Measurements from ENCODE around the gene KIF7.

KIF7 gene

DNA sequence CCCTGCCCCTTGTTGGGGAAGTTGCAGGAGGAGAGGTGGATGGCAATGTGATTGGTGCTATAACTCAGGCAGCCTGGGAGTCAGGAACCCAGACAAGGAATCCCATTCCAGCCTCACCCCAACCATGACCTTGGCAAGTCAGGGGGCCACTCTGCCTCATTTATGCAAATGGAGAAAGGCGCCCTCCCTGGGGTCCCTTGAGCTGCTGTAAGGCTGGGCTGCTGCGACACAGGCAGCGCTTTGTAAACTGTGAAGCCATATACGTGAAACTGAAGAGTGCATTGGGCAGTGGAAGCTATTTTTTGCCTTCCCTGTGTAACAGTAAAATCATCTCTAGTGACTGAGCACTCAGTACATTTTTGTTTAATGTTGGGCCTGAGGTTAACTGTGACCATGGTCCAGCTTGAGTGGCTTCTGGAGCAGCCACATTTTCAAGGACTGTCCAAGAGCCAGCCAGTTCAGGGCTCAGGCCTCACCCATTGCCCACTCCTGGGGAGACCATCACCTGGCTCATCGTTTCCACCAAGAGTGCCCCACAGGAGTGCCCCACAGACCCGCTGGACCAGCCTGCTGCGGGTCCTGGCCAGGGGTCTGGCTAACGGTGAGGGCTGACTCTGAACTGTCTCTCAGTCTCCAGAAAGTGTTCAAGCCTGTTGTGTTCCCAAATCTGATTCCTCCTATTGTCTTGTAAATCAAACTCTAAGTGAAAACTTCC is 27.9 kb downstream of the KIF7 start:
- TF ChIP-seq, protein P1, sequence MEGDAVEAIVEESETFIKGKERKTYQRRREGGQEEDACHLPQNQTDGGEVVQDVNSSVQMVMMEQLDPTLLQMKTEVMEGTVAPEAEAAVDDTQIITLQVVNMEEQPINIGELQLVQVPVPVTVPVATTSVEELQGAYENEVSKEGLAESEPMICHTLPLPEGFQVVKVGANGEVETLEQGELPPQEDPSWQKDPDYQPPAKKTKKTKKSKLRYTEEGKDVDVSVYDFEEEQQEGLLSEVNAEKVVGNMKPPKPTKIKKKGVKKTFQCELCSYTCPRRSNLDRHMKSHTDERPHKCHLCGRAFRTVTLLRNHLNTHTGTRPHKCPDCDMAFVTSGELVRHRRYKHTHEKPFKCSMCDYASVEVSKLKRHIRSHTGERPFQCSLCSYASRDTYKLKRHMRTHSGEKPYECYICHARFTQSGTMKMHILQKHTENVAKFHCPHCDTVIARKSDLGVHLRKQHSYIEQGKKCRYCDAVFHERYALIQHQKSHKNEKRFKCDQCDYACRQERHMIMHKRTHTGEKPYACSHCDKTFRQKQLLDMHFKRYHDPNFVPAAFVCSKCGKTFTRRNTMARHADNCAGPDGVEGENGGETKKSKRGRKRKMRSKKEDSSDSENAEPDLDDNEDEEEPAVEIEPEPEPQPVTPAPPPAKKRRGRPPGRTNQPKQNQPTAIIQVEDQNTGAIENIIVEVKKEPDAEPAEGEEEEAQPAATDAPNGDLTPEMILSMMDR (IDR thresholded peaks at IDR 0.05; ENCODE audit: low read depth, low read length) = no peak
- no peak for DNase-seq (ENCODE audit: extremely low read depth, low read depth)

DNA sequence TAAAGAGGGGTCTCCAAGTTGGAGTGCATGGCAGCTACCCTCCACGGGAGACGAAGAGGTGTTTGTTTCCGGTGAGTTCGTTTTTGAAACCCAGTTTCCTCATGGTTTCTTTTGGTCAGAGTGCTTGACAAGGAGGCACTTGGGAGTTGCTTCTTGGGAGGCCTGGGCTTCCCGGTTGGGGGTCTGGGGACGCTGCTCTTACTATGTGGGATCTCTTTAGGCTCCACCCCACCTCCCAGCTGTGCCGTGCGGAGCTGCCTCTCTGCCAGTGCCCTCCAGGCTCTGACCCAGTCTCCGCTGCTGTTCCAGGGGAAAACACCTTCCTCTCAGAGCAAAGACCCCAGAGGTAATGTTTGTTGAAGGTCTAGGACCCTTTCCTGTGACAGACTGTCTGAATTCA is 29.6 kb downstream of the KIF7 start:
- TF ChIP-seq, protein P1 (IDR thresholded peaks at IDR 0.05; ENCODE audit: low read depth, low read length) = no peak
- no peak for DNase-seq (ENCODE audit: extremely low read depth, low read depth)

DNA sequence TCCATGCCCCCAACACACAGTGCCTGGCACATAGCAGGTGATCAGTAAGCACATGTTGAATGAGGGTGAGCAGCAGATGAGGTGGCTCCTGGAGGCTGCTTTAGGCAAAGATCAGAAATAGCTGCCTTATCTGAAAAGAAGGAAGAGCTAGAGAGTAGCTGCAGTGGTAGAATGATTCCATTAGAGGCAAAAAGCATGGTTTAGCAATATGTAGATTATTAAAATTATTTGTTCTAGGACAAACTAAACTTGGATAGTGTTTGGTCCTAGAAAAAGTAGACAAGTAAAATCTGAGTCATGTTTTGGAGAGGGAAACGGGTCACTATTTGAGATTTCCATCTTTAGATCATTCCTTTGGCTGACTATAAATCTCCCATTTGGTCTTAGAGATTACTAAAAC is 32.1 kb downstream of the KIF7 start:
- TF ChIP-seq, protein P1 (IDR thresholded peaks at IDR 0.05; ENCODE audit: low read depth, low read length) = no peak
- no peak for DNase-seq (ENCODE audit: extremely low read depth, low read depth)

DNA sequence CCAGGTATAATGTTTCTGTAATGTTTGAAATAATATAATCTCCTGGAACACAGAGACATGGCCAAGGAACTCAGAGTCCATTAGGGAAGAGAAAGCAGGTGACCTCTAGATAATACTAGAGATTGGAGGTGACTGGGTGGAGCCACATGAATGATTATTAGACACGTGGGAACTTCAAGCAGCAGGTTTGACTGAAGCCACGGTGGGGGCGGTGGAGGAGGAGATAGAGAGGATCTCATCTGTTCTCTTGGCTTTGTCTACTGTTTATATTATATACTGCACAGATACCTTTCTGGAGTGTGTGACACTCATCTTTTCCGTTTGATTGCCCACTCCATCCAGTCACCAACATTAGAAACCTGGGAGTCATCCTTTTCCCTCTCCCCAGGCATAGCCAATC is 33.7 kb downstream of the KIF7 start:
- TF ChIP-seq, protein P1 (IDR thresholded peaks at IDR 0.05; ENCODE audit: low read depth, low read length) = no peak
- no peak for DNase-seq (ENCODE audit: extremely low read depth, low read depth)

DNA sequence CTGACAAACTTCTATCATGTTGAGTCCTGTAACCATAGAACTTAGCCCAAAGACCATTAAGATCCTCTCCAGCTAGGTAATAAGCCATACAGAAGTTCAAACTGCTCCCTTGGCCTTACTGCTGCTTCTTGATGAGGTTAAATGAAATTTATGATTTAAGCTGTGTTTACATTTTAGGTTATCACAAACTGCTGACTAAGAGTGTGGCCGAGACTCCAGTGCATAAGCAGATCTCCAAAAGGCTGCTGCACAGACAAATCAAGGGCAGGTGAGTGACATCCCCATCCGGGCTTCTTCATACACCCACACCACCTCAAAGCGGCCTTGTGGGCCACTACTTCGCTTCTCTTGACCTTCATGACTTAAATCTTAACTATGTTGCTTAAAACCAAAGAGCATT is 39.0 kb downstream of the KIF7 start:
- TF ChIP-seq, protein P1 (IDR thresholded peaks at IDR 0.05; ENCODE audit: low read depth, low read length) = no peak
- no peak for DNase-seq (ENCODE audit: extremely low read depth, low read depth)

DNA sequence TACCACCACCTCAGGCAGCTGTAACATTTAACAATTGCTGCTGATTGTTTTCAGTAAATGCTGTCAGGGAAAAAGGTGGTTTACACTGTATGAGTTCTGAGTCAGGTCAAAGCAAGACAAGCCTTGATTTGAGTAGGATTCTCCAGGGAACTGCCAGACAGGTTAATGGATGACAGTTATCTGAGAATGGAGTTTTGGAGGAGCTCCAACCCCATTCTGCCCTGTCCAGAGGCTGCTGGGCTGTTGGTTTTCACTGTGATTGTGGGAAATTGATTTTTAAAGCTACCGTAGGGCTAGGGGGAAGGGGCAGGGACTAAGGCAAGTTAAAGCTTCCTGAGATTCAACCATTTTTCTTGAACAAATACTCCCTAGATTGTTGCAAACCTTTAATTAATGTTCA is 40.1 kb downstream of the KIF7 start:
- TF ChIP-seq, protein P1 (IDR thresholded peaks at IDR 0.05; ENCODE audit: low read depth, low read length) = no peak
- DNase-seq (ENCODE audit: extremely low read depth, low read depth) = no peak

DNA sequence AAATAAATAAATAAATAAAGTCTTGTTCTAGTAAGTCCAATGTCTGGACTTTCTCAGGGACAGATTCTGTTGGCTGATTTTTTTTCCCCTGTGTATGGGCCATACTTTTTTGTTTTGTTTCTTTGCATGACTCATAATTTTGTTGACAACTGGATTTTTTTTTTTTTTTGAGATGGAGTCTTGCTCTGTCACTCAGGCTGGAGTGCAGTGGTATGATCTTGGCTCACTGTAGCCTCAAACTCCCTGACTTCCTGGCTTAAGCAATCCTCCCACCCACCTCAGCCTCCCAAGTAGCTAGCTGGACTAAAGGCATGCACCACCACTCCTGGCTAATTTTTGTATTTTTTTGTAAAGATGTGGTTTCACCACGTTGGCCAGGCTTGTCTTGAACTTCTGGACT is 41.1 kb downstream of the KIF7 start:
- TF ChIP-seq, protein P1 (IDR thresholded peaks at IDR 0.05; ENCODE audit: low read depth, low read length) = no peak
- DNase-seq (ENCODE audit: extremely low read depth, low read depth) = no peak
